Esophagus muscularis mucosa (tissue), 4 donors: ENCODE results near the gene TACSTD2. TPM values are rescaled to one million over a fixed set of nuclear protein-coding genes. Genes with fewer than 3 reads are reported as not detected.
A peak's percentile ranks its signal among the peaks of the same experiment; 100 is the strongest.

Experiments used
- DNase-seq: peaks from one replicate; pipeline ENCODE4 v3.0.0-alpha.2; 2017; ENCODE audit errors: extremely low spot score
- H3K27ac ChIP-seq, 4 donors: fragments of 200-600 bp; sonication (generic); replicated peaks in 1 of 4; 1 replicate in 3 of 4; 2 replicates in 1 of 4; pipeline ENCODE4 v1.5.1; 2016 to 2019; ENCODE audit warnings: mild to moderate bottlenecking in 1 of 4
- H3K27me3 ChIP-seq, 4 donors: fragments of 200-600 bp; sonication (generic); one replicate each; pipeline versions ENCODE4 v1.5.1 to v1.6.0; 2016 to 2019
- H3K36me3 ChIP-seq, 4 donors: fragments of 200-600 bp; sonication (generic); one replicate each; pipeline ENCODE4 v1.5.1; 2016 to 2019
- H3K4me1 ChIP-seq, 4 donors: fragments of 200-600 bp; sonication (generic); one replicate each; pipeline ENCODE4 v1.5.1; 2016 to 2019
- H3K4me3 ChIP-seq, 4 donors: fragments of 200-600 bp; sonication (generic); 1 replicate in 2 of 4; 2 replicates in 2 of 4; pipeline ENCODE4 v1.5.1; 2016 to 2019; ENCODE audit warnings: mild to moderate bottlenecking in 4 of 4, moderate library complexity in 1 of 4
- H3K9me3 ChIP-seq, 4 donors: fragments of 200-600 bp; sonication (generic); 1 replicate in 3 of 4; 2 replicates in 1 of 4; pipeline ENCODE4 v1.5.1; 2016 to 2019
- CTCF ChIP-seq, 3 experiments: fragments of 200-600 bp in 2 of 3; fragments of 450-650 bp in 1 of 3; sonication (generic) in 2 of 3; IDR thresholded peaks; one replicate each; pipeline ENCODE4 v1.5.1; 2017 to 2019; ENCODE audit warnings: antibody characterized with exemption in 3 of 3, mild to moderate bottlenecking in 2 of 3, moderate library complexity in 1 of 3
- EP300 ChIP-seq: sonication (generic); formaldehyde crosslinking; IDR thresholded peaks from one replicate; pipeline ENCODE4 v1.6.1; 2017; ENCODE audit warnings: antibody characterized with exemption
- POLR2A ChIP-seq: fragments of 450-650 bp; IDR thresholded peaks from one replicate; pipeline ENCODE4 v1.6.1; 2017; ENCODE audit warnings: antibody characterized with exemption, moderate library complexity, mild to moderate bottlenecking, low read depth
- POLR2AphosphoS5 ChIP-seq, 2 donors: sonication (generic); formaldehyde crosslinking; IDR thresholded peaks; one replicate each; pipeline ENCODE4 v1.6.1; 2017; ENCODE audit warnings: antibody characterized with exemption in 2 of 2
- WGBS: methylation state at CpG from one replicate; pipeline ENCODE4 v1.1.5; 2018; 5-methylcytosine and 5-hydroxymethylcytosine counted together
- intact Hi-C: fragments of 100-400 bp; cut with DNase I; formaldehyde crosslinking; loops from one replicate; pipeline ENCODE4 v1.15.1; 2023
- total RNA-seq, 4 donors: library from RNA; depleted of rRNA; stranded (reverse); fragments of >200 nt; gene quantifications; one replicate each; pipeline versions ENCODE4 v1.1.0 to v1.2.1, GENCODE V29; 2016

The TACSTD2 gene
- total RNA-seq, 4 donors from 2014 or later, result 1.8 to 3.4 (median 2.3) TPM

GRCh38 chr1:58575551-58576324 lies 1.3 kb downstream of the TACSTD2 start:
- WGBS, result 53% methylated on average over 26 of the region's 32 CpGs
- intact Hi-C loops, result no loop called here
- H3K36me3 ChIP-seq, result no peaks in the 10 kb centered on the region
- DNase-seq, result no peak
- H3K4me1 ChIP-seq, result peaks cover 10 to 25% (median 21%) of the 10 kb centered on the region in 4 donors
- peak overlapping the region; percentile 50 to 55 (median 52) for H3K4me3 ChIP-seq
- TF ChIP-seq EP300 (no peak), CTCF (IDR thresholded peaks at IDR 0.05) (no peak), POLR2A (no peak), POLR2AphosphoS5 (IDR thresholded peaks at IDR 0.05) (no peak)
- H3K27me3 ChIP-seq, result peaks cover 0 to 68% (median 29%) of the 10 kb centered on the region in 4 donors
- H3K9me3 ChIP-seq, result no peaks in the 10 kb centered on the region
- peak overlapping the region in 1 of 4 donors; percentile 14 for H3K27ac ChIP-seq

- intact Hi-C loops, result no loop called here
- Histone ChIP-seq H3K36me3 (no peaks in the 10 kb centered on the region), H3K4me1 (peaks cover 10 to 25% (median 21%) of the 10 kb centered on the region in 4 donors), H3K4me3 (no peak overlapping the region), H3K27me3 (peaks cover 0 to 72% (median 29%) of the 10 kb centered on the region in 4 donors), H3K9me3 (no peaks in the 10 kb centered on the region), H3K27ac (no peak overlapping the region)
- 100% methylated on average over 2 of the region's 2 CpGs for WGBS
- DNase-seq, result no peak
- TF ChIP-seq CTCF (IDR thresholded peaks at IDR 0.05) (no peak), POLR2AphosphoS5 (IDR thresholded peaks at IDR 0.05) (no peak), EP300 (no peak), POLR2A (no peak)
These were observed 2.2 kb downstream of the TACSTD2 start for GRCh38 chr1:58574816-58575215.

GRCh38 chr1:58573705-58574591 lies 3.1 kb downstream of the TACSTD2 start:
- Histone ChIP-seq H3K9me3 (no peaks in the 10 kb centered on the region), H3K36me3 (no peaks in the 10 kb centered on the region), H3K27ac (no peak overlapping the region), H3K4me3 (no peak overlapping the region), H3K4me1 (peaks cover 10 to 25% (median 21%) of the 10 kb centered on the region in 4 donors), H3K27me3 (peaks cover 0 to 72% (median 29%) of the 10 kb centered on the region in 4 donors)
- TF ChIP-seq POLR2A (no peak), EP300 (no peak), CTCF (IDR thresholded peaks at IDR 0.05) (no peak), POLR2AphosphoS5 (IDR thresholded peaks at IDR 0.05) (no peak)
- DNase-seq, result no peak
- intact Hi-C loops, result no loop called here
- 81% methylated on average over 4 of the region's 4 CpGs for WGBS

GRCh38 chr1:58573138-58573537 lies 3.9 kb downstream of the TACSTD2 start:
- no peak overlapping the region for H3K4me3 ChIP-seq
- TF ChIP-seq POLR2A, result no peak
- no peak for TF ChIP-seq POLR2AphosphoS5 (IDR thresholded peaks at IDR 0.05)
- no peak for TF ChIP-seq EP300
- TF ChIP-seq CTCF (IDR thresholded peaks at IDR 0.05), result no peak
- WGBS, result 84% methylated on average over 2 of the region's 2 CpGs
- H3K4me1 ChIP-seq, result peaks cover 10 to 24% (median 20%) of the 10 kb centered on the region in 4 donors
- no peaks in the 10 kb centered on the region for H3K9me3 ChIP-seq
- no peak overlapping the region for H3K27ac ChIP-seq
- no peaks in the 10 kb centered on the region for H3K36me3 ChIP-seq
- peaks cover 0 to 69% (median 29%) of the 10 kb centered on the region in 4 donors for H3K27me3 ChIP-seq
- no peak for DNase-seq
- intact Hi-C loops, result no loop called here
